Prostate gland (tissue), 2 donors: ENCODE data around the gene STT3A.

Experiments used
- POLR2A ChIP-seq: fragments of 450-650 bp; IDR thresholded peaks from one replicate; pipeline ENCODE4 v1.6.1; 2016; ENCODE audit warnings: antibody characterized with exemption, mild to moderate bottlenecking
- POLR2AphosphoS5 ChIP-seq: sonication (generic); formaldehyde crosslinking; IDR thresholded peaks from one replicate; pipeline ENCODE4 v1.6.1; 2017; ENCODE audit warnings: antibody characterized with exemption
- TF ChIP-seq, protein P1 (sequence below), 4 experiments: fragments of 200-600 bp in 2 of 4; fragments of 450-650 bp in 2 of 4; sonication (generic) in 2 of 4; IDR thresholded peaks; 1 replicate in 3 of 4; 2 replicates in 1 of 4; pipeline ENCODE4 v1.5.1; 2016 to 2019; ENCODE audit warnings: antibody characterized with exemption in 4 of 4, mild to moderate bottlenecking in 2 of 4, moderate library complexity in 2 of 4

DNA sequence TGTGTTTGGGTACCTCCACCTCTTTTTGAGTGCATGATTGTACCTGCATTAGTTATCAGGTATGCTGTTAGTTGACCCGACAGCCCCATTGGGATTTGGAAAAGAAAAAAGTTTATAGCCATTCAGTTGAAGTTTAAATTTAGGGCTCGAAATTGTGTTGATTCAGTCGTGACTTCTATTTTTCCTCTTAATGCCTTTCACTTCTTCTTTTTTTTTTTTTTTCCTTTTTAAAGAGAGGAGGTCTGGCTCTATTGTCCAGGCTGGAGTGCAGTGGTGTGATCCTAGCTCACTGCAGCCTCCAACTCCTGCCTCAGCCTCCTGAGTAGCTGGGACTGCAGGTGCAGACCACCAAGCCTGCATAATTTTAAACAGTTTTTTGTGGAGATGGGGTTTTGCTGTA lies 2.3 kb downstream of the STT3A start:
- TF ChIP-seq, protein P1, sequence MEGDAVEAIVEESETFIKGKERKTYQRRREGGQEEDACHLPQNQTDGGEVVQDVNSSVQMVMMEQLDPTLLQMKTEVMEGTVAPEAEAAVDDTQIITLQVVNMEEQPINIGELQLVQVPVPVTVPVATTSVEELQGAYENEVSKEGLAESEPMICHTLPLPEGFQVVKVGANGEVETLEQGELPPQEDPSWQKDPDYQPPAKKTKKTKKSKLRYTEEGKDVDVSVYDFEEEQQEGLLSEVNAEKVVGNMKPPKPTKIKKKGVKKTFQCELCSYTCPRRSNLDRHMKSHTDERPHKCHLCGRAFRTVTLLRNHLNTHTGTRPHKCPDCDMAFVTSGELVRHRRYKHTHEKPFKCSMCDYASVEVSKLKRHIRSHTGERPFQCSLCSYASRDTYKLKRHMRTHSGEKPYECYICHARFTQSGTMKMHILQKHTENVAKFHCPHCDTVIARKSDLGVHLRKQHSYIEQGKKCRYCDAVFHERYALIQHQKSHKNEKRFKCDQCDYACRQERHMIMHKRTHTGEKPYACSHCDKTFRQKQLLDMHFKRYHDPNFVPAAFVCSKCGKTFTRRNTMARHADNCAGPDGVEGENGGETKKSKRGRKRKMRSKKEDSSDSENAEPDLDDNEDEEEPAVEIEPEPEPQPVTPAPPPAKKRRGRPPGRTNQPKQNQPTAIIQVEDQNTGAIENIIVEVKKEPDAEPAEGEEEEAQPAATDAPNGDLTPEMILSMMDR (IDR thresholded peaks at IDR 0.05): no peak
- TF ChIP-seq POLR2A (no peak), POLR2AphosphoS5 (no peak)
